Lower leg skin (tissue), 3 donors: ENCODE data around the gene AP1B1.

ENCODE experiments used
- POLR2A ChIP-seq, 2 donors: fragments of 450-650 bp; IDR thresholded peaks; one replicate each; pipeline ENCODE4 v1.6.1; 2016 to 2017; ENCODE audit warnings: antibody characterized with exemption in 2 of 2, mild to moderate bottlenecking in 1 of 2, moderate library complexity in 1 of 2
- TF ChIP-seq, protein P1 (sequence below), 3 donors: fragments of 450-650 bp; IDR thresholded peaks; one replicate each; pipeline ENCODE4 v1.5.1; 2016; ENCODE audit warnings: antibody characterized with exemption in 3 of 3, mild to moderate bottlenecking in 3 of 3, moderate library complexity in 2 of 3

- no peak for TF ChIP-seq POLR2A (IDR thresholded peaks at IDR 0.05)
- TF ChIP-seq, protein P1, sequence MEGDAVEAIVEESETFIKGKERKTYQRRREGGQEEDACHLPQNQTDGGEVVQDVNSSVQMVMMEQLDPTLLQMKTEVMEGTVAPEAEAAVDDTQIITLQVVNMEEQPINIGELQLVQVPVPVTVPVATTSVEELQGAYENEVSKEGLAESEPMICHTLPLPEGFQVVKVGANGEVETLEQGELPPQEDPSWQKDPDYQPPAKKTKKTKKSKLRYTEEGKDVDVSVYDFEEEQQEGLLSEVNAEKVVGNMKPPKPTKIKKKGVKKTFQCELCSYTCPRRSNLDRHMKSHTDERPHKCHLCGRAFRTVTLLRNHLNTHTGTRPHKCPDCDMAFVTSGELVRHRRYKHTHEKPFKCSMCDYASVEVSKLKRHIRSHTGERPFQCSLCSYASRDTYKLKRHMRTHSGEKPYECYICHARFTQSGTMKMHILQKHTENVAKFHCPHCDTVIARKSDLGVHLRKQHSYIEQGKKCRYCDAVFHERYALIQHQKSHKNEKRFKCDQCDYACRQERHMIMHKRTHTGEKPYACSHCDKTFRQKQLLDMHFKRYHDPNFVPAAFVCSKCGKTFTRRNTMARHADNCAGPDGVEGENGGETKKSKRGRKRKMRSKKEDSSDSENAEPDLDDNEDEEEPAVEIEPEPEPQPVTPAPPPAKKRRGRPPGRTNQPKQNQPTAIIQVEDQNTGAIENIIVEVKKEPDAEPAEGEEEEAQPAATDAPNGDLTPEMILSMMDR (IDR thresholded peaks at IDR 0.05), result no peak
Measured at GRCh38 chr22:29385748-29386147, 2.6 kb downstream of the AP1B1 start.
